Mammary epithelial cell (primary cell): ENCODE data around the gene BICRA.

Experiments
- EZH2 ChIP-seq: IDR thresholded peaks from 2 replicates; pipeline ENCODE4 v1.6.1; 2012; ENCODE audit warnings: low read length, inconsistent platforms, borderline replicate concordance
- TF ChIP-seq, protein P1 (sequence below), 2 donors: IDR thresholded peaks in 1 of 2; conservative IDR thresholded peaks in 1 of 2; 2 replicates each; pipeline ENCODE4 v1.5.1; 2011 to 2012; ENCODE audit warnings: inconsistent platforms in 2 of 2, low read length in 2 of 2, mild to moderate bottlenecking in 2 of 2, control low read depth in 1 of 2, low read depth in 1 of 2; ENCODE audit not compliant: insufficient read depth in 1 of 2; ENCODE audit errors: extremely low read depth in 1 of 2

DNA sequence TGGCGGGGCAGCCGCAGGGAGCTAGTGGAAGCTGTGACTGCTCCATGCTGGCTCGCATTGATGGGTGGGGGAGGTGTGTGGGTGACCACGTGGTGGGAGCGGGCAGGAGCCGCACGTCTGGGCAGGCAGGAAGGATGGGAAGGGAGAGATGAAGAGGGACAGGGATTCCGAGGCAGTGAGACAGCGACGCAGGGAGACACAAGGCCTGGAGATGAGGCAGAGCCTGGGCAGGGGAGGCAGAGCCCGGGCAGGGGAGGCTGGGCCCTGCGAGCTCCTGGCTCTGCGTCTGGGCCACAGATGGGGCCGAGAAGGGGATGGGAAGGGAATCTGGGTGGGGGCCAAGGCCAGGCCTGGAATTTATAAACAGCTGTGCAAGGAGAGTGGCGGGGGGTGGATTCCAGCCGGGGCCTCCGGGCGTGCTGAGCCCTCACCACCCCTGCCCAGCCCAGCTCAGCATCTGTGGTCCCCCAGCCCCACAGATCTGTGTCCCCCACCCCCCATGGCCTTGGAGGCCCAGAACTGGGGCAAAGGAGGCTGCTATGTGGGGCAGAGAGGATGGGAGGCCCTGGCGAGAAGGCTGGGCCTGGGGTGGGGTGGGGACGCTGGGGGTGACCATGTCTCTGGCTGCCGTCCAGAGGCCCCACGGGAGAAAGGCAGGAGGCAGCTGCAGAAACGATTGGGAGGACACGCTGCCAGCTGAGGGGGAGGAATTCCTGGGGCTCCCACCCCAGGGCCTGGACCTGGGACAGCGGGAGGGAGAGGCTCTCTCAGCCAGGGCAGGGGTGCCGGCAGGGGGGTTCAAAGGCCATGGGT lies 110.3 kb downstream of the BICRA start:
- TF ChIP-seq, protein P1, sequence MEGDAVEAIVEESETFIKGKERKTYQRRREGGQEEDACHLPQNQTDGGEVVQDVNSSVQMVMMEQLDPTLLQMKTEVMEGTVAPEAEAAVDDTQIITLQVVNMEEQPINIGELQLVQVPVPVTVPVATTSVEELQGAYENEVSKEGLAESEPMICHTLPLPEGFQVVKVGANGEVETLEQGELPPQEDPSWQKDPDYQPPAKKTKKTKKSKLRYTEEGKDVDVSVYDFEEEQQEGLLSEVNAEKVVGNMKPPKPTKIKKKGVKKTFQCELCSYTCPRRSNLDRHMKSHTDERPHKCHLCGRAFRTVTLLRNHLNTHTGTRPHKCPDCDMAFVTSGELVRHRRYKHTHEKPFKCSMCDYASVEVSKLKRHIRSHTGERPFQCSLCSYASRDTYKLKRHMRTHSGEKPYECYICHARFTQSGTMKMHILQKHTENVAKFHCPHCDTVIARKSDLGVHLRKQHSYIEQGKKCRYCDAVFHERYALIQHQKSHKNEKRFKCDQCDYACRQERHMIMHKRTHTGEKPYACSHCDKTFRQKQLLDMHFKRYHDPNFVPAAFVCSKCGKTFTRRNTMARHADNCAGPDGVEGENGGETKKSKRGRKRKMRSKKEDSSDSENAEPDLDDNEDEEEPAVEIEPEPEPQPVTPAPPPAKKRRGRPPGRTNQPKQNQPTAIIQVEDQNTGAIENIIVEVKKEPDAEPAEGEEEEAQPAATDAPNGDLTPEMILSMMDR (conservative IDR thresholded peaks at IDR 0.05 in 1 of 2, IDR thresholded peaks at IDR 0.05 in 1 of 2; ENCODE audit: extremely low read depth in 1 of 2, insufficient read depth in 1 of 2, low read depth in 1 of 2, low read length in 2 of 2): no peak
- no peak for TF ChIP-seq EZH2
